GM23338 (cell line): Measurements from ENCODE around the gene CDC25C. TPM values are rescaled to one million over a fixed set of nuclear protein-coding genes. Genes with fewer than 3 reads are reported as not detected.

ENCODE experiments used
- ATAC-seq: fragments of 200-7000 bp; cut with Tn5 transposase; 3 replicates; pipeline ENCODE4 v1.9.1; 2020
- DNase-seq: peaks from one replicate; pipeline ENCODE4 v3.0.0-alpha.2; 2015; ENCODE audit warnings: low spot score
- H2AFZ ChIP-seq: fragments of 200-600 bp; sonication (generic); 2 replicates; pipeline ENCODE4 v1.8.0; 2016; ENCODE audit warnings: antibody characterized with exemption, mild to moderate bottlenecking, moderate library complexity
- H3F3A ChIP-seq: fragments of 200-600 bp; sonication (generic); replicated peaks from 2 replicates; pipeline ENCODE4 v1.8.0; 2017; ENCODE audit warnings: antibody characterized with exemption, mixed run types, low read depth
- H3K27ac ChIP-seq: fragments of 200-600 bp; sonication (generic); 2 replicates; pipeline ENCODE4 v1.6.1; 2016; ENCODE audit warnings: low read depth
- H3K27me3 ChIP-seq: fragments of 200-600 bp; sonication (generic); 2 replicates; pipeline ENCODE4 v1.8.0; 2016; ENCODE audit warnings: mild to moderate bottlenecking, mixed run types, moderate library complexity; ENCODE audit not compliant: insufficient read depth
- H3K36me3 ChIP-seq: fragments of 200-600 bp; sonication (generic); 2 replicates; pipeline ENCODE4 v1.8.0; 2016; ENCODE audit warnings: mild to moderate bottlenecking; ENCODE audit not compliant: insufficient read depth
- H3K4me1 ChIP-seq: fragments of 200-600 bp; sonication (generic); 2 replicates; pipeline ENCODE4 v1.8.0; 2016; ENCODE audit warnings: mild to moderate bottlenecking, moderate library complexity; ENCODE audit not compliant: insufficient read depth
- H3K4me2 ChIP-seq: fragments of 200-600 bp; sonication (generic); 2 replicates; pipeline ENCODE4 v1.7.1; 2017; ENCODE audit warnings: mixed run types
- H3K4me3 ChIP-seq: fragments of 200-600 bp; sonication (generic); 2 replicates; pipeline ENCODE4 v1.6.1; 2016; ENCODE audit warnings: mixed run types
- H3K79me2 ChIP-seq: fragments of 200-600 bp; sonication (generic); replicated peaks from 2 replicates; pipeline ENCODE4 v1.8.0; 2017; ENCODE audit warnings: mild to moderate bottlenecking; ENCODE audit not compliant: insufficient read depth
- H3K9me2 ChIP-seq: fragments of 200-600 bp; sonication (generic); 2 replicates; pipeline ENCODE4 v1.8.0; 2017; ENCODE audit not compliant: insufficient read depth
- H4K20me1 ChIP-seq: fragments of 200-600 bp; sonication (generic); replicated peaks from 2 replicates; pipeline ENCODE4 v1.8.0; 2017; ENCODE audit warnings: mild to moderate bottlenecking; ENCODE audit not compliant: insufficient read depth
- H3K27ac Mint-ChIP-seq: 2 replicates; pipeline ENCODE4 v1.8.0; 2020; ENCODE audit warnings: inconsistent platforms, mild to moderate bottlenecking, moderate library complexity, mixed read lengths
- H3K27me3 Mint-ChIP-seq: 3 replicates; pipeline ENCODE4 v1.8.0; 2022; ENCODE audit warnings: low read depth, mild to moderate bottlenecking, moderate library complexity, mixed read lengths, inconsistent platforms; ENCODE audit not compliant: insufficient read depth, poor library complexity
- H3K36me3 Mint-ChIP-seq: 3 replicates; pipeline ENCODE4 v1.8.0; 2021; ENCODE audit warnings: low read depth, mild to moderate bottlenecking, inconsistent platforms, moderate library complexity, mixed read lengths
- H3K4me1 Mint-ChIP-seq: 3 replicates; pipeline ENCODE4 v1.8.0; 2020; ENCODE audit warnings: mild to moderate bottlenecking, inconsistent platforms, mixed read lengths
- H3K4me3 Mint-ChIP-seq: 3 replicates; pipeline ENCODE4 v1.8.0; 2021; ENCODE audit warnings: moderate library complexity, mild to moderate bottlenecking, inconsistent platforms, mixed read lengths
- H3K9me3 Mint-ChIP-seq: 3 replicates; pipeline ENCODE4 v1.8.0; 2020; ENCODE audit warnings: moderate library complexity, mild to moderate bottlenecking, inconsistent platforms, mixed read lengths
- CREB1 ChIP-seq: fragments of 250-450 bp; sonication (Bioruptor Pico); IDR thresholded peaks from 2 replicates; pipeline ENCODE4 v1.5.0; 2020; ENCODE audit warnings: low read depth, mild to moderate bottlenecking, moderate library complexity
- EZH2 ChIP-seq: fragments of 200-600 bp; sonication (generic); IDR thresholded peaks from one replicate; pipeline ENCODE4 v1.8.0; 2017; ENCODE audit warnings: antibody characterized with exemption, mild to moderate bottlenecking, low read depth; ENCODE audit not compliant: unreplicated experiment
- JUNB ChIP-seq: IDR thresholded peaks from one replicate; pipeline ENCODE4 v1.6.1; 2016; ENCODE audit warnings: antibody characterized with exemption; ENCODE audit not compliant: unreplicated experiment
- POLR2AphosphoS5 ChIP-seq: IDR thresholded peaks from 2 replicates; pipeline ENCODE4 v1.6.1; 2016; ENCODE audit warnings: antibody characterized with exemption, low read depth
- ZNF114 ChIP-seq: fragments of 250-450 bp; sonication (Bioruptor Pico); IDR thresholded peaks from 2 replicates; pipeline ENCODE4 v1.5.0; 2020; ENCODE audit warnings: mild to moderate bottlenecking, moderate library complexity
- ZNF331 ChIP-seq: fragments of 250-450 bp; sonication (Bioruptor Pico); IDR thresholded peaks from 2 replicates; pipeline ENCODE4 v1.5.0; 2020; ENCODE audit warnings: low read depth, mild to moderate bottlenecking, moderate library complexity
- polyA plus RNA-seq: library from polyadenylated mRNA; unstranded; fragments of >200 nt; fragmentation: Nextera tagmentation; extraction: Ambion mirVana; gene quantifications from 2 replicates; pipeline ENCODE4 v1.2.1, GENCODE V29; 2016
- total RNA-seq: library from RNA; depleted of rRNA; stranded (reverse); fragments of >200 nt; shearing (Covaris generic); gene quantifications from 2 replicates; pipeline ENCODE4 v1.2.3, GENCODE V29; 2014
- TF ChIP-seq, protein P1 (sequence below): IDR thresholded peaks from one replicate; pipeline ENCODE4 v1.6.1; 2018; ENCODE audit warnings: antibody characterized with exemption; ENCODE audit not compliant: unreplicated experiment
- TF ChIP-seq, protein P2 (sequence below): IDR thresholded peaks from 2 replicates; pipeline ENCODE4 v1.6.1; 2016; ENCODE audit warnings: antibody characterized with exemption
- TF ChIP-seq, protein P3 (sequence below): fragments of 250-450 bp; sonication (Bioruptor Pico); IDR thresholded peaks from 2 replicates; pipeline ENCODE4 v1.5.0; 2020; ENCODE audit warnings: mild to moderate bottlenecking, moderate library complexity

The CDC25C gene
- total and polyA plus RNA-seq, 2 experiments from 2014 or later = 20.9 to 25.6 TPM

DNA sequence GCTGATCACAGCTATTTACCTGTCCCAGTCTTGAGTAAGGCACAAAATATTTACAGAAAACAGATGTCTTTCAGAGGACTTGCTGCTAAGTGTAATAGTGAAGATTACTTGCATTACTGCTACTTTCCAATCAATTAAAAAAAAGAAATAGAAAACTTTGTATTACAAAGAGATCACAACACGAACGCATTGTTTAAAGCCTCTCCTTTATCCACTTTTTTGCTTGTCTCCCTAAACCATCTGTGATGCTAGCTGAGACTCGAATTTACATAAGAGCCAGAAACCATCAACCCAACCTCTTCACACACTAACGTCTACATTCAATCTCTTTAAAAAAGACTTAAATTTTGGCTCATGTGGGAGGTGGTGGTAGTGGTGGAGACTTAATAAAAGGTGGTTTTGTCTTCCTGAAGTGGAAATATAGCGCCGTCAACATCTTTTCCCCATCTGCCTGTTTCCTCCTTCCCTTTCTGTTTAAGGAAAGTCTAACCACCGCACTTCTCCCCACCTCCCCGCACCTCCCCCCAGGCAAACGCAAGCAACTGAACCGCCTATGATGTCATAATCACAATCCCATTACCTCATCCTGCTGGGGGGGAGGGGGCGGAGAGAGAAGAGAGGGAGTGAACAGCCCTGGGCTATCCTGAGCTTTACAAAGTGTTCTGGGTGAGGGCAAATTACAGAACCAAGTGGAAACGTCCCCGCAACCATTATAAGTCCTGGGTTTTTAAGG is 5.5 kb upstream of the CDC25C start:
- DNase-seq (peak; percentile 90), ATAC-seq (peak; percentile 18)
- peak overlapping the region; percentile 99 for H3K4me2 ChIP-seq
- Mint-ChIP-seq H3K9me3 (no peaks in the 10 kb centered on the region), H3K4me3 (peak overlapping the region; percentile 97), H3K36me3 (peaks cover 21% of the 10 kb centered on the region), H3K4me1 (peaks cover 22% of the 10 kb centered on the region), H3K27ac (peak overlapping the region; percentile 100), H3K27me3 (peaks cover 5% of the 10 kb centered on the region)
- no peaks in the 10 kb centered on the region for H3K27me3 ChIP-seq
- peaks cover 39% of the 10 kb centered on the region for H3K79me2 ChIP-seq
- H3K36me3 ChIP-seq = peaks cover 5% of the 10 kb centered on the region
- H4K20me1 ChIP-seq = 0 out of 2 replicates have a peak, but pooled peaks cover 6% of the 10 kb centered on the region
- H3K9me2 ChIP-seq = no peaks in the 10 kb centered on the region
- no peaks in the 10 kb centered on the region for H3F3A ChIP-seq
- peak overlapping the region; percentile 98 for H2AFZ ChIP-seq
- H3K27ac ChIP-seq = peak overlapping the region; percentile 100
- peaks cover 12% of the 10 kb centered on the region; the same call in 1 of the 2 replicates for H3K4me1 ChIP-seq
- peak overlapping the region; percentile 85 for H3K4me3 ChIP-seq
- TF ChIP-seq POLR2AphosphoS5 (no peak), ZNF331 (CRISPR knock-in tag) (no peak), CREB1 (CRISPR knock-in tag) (peak; percentile 99), ZNF114 (0 out of 2 replicates have a peak, but pooled peaks have one; percentile 41), EZH2 (no peak)
- TF ChIP-seq, protein P1, sequence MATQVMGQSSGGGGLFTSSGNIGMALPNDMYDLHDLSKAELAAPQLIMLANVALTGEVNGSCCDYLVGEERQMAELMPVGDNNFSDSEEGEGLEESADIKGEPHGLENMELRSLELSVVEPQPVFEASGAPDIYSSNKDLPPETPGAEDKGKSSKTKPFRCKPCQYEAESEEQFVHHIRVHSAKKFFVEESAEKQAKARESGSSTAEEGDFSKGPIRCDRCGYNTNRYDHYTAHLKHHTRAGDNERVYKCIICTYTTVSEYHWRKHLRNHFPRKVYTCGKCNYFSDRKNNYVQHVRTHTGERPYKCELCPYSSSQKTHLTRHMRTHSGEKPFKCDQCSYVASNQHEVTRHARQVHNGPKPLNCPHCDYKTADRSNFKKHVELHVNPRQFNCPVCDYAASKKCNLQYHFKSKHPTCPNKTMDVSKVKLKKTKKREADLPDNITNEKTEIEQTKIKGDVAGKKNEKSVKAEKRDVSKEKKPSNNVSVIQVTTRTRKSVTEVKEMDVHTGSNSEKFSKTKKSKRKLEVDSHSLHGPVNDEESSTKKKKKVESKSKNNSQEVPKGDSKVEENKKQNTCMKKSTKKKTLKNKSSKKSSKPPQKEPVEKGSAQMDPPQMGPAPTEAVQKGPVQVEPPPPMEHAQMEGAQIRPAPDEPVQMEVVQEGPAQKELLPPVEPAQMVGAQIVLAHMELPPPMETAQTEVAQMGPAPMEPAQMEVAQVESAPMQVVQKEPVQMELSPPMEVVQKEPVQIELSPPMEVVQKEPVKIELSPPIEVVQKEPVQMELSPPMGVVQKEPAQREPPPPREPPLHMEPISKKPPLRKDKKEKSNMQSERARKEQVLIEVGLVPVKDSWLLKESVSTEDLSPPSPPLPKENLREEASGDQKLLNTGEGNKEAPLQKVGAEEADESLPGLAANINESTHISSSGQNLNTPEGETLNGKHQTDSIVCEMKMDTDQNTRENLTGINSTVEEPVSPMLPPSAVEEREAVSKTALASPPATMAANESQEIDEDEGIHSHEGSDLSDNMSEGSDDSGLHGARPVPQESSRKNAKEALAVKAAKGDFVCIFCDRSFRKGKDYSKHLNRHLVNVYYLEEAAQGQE = no peak
- TF ChIP-seq, protein P2, sequence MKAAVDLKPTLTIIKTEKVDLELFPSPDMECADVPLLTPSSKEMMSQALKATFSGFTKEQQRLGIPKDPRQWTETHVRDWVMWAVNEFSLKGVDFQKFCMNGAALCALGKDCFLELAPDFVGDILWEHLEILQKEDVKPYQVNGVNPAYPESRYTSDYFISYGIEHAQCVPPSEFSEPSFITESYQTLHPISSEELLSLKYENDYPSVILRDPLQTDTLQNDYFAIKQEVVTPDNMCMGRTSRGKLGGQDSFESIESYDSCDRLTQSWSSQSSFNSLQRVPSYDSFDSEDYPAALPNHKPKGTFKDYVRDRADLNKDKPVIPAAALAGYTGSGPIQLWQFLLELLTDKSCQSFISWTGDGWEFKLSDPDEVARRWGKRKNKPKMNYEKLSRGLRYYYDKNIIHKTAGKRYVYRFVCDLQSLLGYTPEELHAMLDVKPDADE = no peak

DNA sequence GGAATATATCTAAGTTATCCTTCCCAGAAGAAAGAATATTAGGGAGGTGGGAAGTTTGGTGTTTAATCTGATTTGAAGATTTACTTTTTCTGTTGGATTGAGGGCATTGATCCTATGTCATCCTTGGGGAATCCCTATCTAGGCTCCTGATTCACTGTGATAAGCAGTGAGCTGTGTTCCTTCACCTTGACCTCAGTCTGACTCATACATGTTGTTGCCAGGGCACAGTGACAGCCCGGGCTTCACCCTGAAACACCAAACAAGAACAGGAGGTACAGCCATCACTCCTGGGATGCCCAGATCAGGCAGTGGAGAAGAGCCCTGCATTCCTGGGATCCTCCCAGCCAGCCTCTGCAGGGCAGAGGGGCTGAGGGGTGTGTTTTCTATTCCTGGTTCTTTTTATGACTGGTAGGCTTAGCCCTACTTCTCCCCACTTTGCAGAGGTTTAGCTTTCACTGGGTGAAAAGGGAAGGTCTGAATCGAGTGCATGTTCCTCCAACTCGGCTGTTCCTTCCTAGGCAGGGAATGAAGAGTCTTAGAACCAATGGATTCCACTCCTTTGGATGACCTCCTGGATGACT is 3.4 kb upstream of the CDC25C start:
- Histone ChIP-seq H3K36me3 (no peaks in the 10 kb centered on the region), H4K20me1 (no peaks in the 10 kb centered on the region), H3K9me2 (no peaks in the 10 kb centered on the region), H3K27ac (no peak overlapping the region), H3K27me3 (no peaks in the 10 kb centered on the region), H3K4me1 (peaks cover 12% of the 10 kb centered on the region; the same call in 1 of the 2 replicates), H3F3A (no peaks in the 10 kb centered on the region), H2AFZ (no peak overlapping the region), H3K4me3 (no peak overlapping the region), H3K79me2 (peaks cover 29% of the 10 kb centered on the region), H3K4me2 (no peak overlapping the region)
- ATAC-seq = no peak
- Mint-ChIP-seq H3K27me3 (peaks cover 9% of the 10 kb centered on the region), H3K4me1 (peaks cover 21% of the 10 kb centered on the region), H3K9me3 (no peaks in the 10 kb centered on the region), H3K27ac (peak overlapping the region; percentile 38; the same call in 1 of the 2 replicates), H3K36me3 (peaks cover 3% of the 10 kb centered on the region; the same call in 1 of the 3 replicates), H3K4me3 (no peak overlapping the region; the same call in 2 of the 3 replicates)
- no peak for DNase-seq
- TF ChIP-seq EZH2 (no peak), JUNB (no peak), POLR2AphosphoS5 (no peak)
- TF ChIP-seq, protein P3, sequence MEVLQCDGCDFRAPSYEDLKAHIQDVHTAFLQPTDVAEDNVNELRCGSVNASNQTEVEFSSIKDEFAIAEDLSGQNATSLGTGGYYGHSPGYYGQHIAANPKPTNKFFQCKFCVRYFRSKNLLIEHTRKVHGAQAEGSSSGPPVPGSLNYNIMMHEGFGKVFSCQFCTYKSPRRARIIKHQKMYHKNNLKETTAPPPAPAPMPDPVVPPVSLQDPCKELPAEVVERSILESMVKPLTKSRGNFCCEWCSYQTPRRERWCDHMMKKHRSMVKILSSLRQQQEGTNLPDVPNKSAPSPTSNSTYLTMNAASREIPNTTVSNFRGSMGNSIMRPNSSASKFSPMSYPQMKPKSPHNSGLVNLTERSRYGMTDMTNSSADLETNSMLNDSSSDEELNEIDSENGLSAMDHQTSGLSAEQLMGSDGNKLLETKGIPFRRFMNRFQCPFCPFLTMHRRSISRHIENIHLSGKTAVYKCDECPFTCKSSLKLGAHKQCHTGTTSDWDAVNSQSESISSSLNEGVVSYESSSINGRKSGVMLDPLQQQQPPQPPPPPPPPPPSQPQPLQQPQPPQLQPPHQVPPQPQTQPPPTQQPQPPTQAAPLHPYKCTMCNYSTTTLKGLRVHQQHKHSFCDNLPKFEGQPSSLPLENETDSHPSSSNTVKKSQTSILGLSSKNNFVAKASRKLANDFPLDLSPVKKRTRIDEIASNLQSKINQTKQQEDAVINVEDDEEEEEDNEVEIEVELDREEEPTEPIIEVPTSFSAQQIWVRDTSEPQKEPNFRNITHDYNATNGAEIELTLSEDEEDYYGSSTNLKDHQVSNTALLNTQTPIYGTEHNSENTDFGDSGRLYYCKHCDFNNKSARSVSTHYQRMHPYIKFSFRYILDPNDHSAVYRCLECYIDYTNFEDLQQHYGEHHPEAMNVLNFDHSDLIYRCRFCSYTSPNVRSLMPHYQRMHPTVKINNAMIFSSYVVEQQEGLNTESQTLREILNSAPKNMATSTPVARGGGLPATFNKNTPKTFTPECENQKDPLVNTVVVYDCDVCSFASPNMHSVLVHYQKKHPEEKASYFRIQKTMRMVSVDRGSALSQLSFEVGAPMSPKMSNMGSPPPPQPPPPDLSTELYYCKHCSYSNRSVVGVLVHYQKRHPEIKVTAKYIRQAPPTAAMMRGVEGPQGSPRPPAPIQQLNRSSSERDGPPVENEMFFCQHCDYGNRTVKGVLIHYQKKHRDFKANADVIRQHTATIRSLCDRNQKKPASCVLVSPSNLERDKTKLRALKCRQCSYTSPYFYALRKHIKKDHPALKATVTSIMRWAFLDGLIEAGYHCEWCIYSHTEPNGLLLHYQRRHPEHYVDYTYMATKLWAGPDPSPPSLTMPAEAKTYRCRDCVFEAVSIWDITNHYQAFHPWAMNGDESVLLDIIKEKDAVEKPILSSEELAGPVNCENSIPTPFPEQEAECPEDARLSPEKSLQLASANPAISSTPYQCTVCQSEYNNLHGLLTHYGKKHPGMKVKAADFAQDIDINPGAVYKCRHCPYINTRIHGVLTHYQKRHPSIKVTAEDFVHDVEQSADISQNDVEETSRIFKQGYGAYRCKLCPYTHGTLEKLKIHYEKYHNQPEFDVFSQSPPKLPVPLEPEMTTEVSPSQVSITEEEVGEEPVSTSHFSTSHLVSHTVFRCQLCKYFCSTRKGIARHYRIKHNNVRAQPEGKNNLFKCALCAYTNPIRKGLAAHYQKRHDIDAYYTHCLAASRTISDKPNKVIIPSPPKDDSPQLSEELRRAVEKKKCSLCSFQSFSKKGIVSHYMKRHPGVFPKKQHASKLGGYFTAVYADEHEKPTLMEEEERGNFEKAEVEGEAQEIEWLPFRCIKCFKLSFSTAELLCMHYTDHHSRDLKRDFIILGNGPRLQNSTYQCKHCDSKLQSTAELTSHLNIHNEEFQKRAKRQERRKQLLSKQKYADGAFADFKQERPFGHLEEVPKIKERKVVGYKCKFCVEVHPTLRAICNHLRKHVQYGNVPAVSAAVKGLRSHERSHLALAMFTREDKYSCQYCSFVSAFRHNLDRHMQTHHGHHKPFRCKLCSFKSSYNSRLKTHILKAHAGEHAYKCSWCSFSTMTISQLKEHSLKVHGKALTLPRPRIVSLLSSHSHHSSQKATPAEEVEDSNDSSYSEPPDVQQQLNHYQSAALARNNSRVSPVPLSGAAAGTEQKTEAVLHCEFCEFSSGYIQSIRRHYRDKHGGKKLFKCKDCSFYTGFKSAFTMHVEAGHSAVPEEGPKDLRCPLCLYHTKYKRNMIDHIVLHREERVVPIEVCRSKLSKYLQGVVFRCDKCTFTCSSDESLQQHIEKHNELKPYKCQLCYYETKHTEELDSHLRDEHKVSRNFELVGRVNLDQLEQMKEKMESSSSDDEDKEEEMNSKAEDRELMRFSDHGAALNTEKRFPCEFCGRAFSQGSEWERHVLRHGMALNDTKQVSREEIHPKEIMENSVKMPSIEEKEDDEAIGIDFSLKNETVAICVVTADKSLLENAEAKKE = no peak
